CD8-positive, alpha-beta memory T cell (primary cell): ENCODE data around the gene NSG1. TPM values are rescaled to one million over a fixed set of nuclear protein-coding genes. Genes with fewer than 3 reads are reported as not detected.
"Not testable (repeated sequence)": the region's sequence is repeated elsewhere in the genome, so short reads cannot be mapped to it uniquely, and the experiment has no call there.

Source experiments
- CTCF ChIA-PET: fragments of 350-600 bp; sonication (Branson Sonifier 250); formaldehyde crosslinking; loops from one replicate; lab custom pipeline; 2021; ENCODE audit warnings: antibody characterized with exemption; lab: Charles Lee
- POLR2A ChIA-PET: fragments of 350-600 bp; sonication (Branson Sonifier 250); formaldehyde crosslinking; loops from one replicate; lab custom pipeline; 2021; ENCODE audit warnings: antibody characterized with exemption; lab: Charles Lee
- DNase-seq, 5 donors: peaks; one replicate each; pipeline versions ENCODE4 v3.0.0 to v3.0.0-alpha.2; 2020 to 2022; ENCODE audit warnings: mixed read lengths in 1 of 5
- H3K27ac ChIP-seq: one replicate; pipeline ENCODE4 v1.7.0; 2013; ENCODE audit warnings: low read depth, mild to moderate bottlenecking, low read length, moderate library complexity
- H3K27me3 ChIP-seq: 2 replicates; pipeline ENCODE4 v1.7.0; 2013; ENCODE audit warnings: low read length, mild to moderate bottlenecking; ENCODE audit not compliant: insufficient read depth, poor library complexity, severe bottlenecking
- H3K36me3 ChIP-seq: 2 replicates; pipeline ENCODE4 v1.7.0; 2013; ENCODE audit warnings: mild to moderate bottlenecking, low read length, moderate library complexity; ENCODE audit not compliant: insufficient read depth
- H3K4me1 ChIP-seq: 2 replicates; pipeline ENCODE4 v1.7.0; 2013; ENCODE audit warnings: mild to moderate bottlenecking, low read length, moderate library complexity; ENCODE audit not compliant: insufficient read depth
- H3K4me3 ChIP-seq: 2 replicates; pipeline ENCODE4 v1.7.0; 2013; ENCODE audit warnings: mild to moderate bottlenecking, low read length
- H3K9me3 ChIP-seq: 2 replicates; pipeline ENCODE4 v1.7.0; 2013; ENCODE audit warnings: mild to moderate bottlenecking, low read length
- H3K27ac Mint-ChIP-seq, 8 donors: one replicate each; pipeline ENCODE4 v1.8.0; 2020 to 2021; ENCODE audit warnings: mixed read lengths in 8 of 8, mild to moderate bottlenecking in 6 of 8, inconsistent platforms in 3 of 8, moderate library complexity in 3 of 8
- H3K27me3 Mint-ChIP-seq, 2 donors: one replicate each; pipeline ENCODE4 v1.8.0; 2020 to 2021; ENCODE audit warnings: mixed read lengths in 2 of 2, mild to moderate bottlenecking in 1 of 2, moderate library complexity in 1 of 2
- H3K36me3 Mint-ChIP-seq, 3 donors: one replicate each; pipeline ENCODE4 v1.8.0; 2020 to 2021; ENCODE audit warnings: mixed read lengths in 3 of 3, inconsistent platforms in 1 of 3, mild to moderate bottlenecking in 1 of 3
- H3K4me1 Mint-ChIP-seq, 3 donors: one replicate each; pipeline ENCODE4 v1.8.0; 2020 to 2021; ENCODE audit warnings: mixed read lengths in 3 of 3, inconsistent platforms in 1 of 3, mild to moderate bottlenecking in 1 of 3
- H3K4me3 Mint-ChIP-seq, 7 donors: one replicate each; pipeline ENCODE4 v1.8.0; 2020 to 2021; ENCODE audit warnings: mixed read lengths in 7 of 7, mild to moderate bottlenecking in 6 of 7, moderate library complexity in 4 of 7, inconsistent platforms in 2 of 7
- H3K9me3 Mint-ChIP-seq, 5 donors: one replicate each; pipeline ENCODE4 v1.8.0; 2020 to 2022; ENCODE audit warnings: mixed read lengths in 5 of 5, mild to moderate bottlenecking in 3 of 5, moderate library complexity in 2 of 5, inconsistent platforms in 1 of 5
- polyA plus RNA-seq: library from polyadenylated mRNA; unstranded; fragments of 300-500 nt; fragmentation: Illumina TruSeq; gene quantifications from one replicate; pipeline ENCODE4 v1.2.3, GENCODE V29; 2021
- total RNA-seq, 2 experiments: library from RNA; stranded (reverse); gene quantifications; one replicate each; pipeline ENCODE4 v1.2.3, GENCODE V29; 2021

The NSG1 gene
- total and polyA plus RNA-seq, 3 experiments from 2014 or later: 15.1 to 49.8 (median 16.3) TPM

- H3K4me3 Mint-ChIP-seq, H3K27ac ChIP-seq, H3K9me3 ChIP-seq, CTCF ChIA-PET, H3K27me3 ChIP-seq, POLR2A ChIA-PET, H3K27me3 Mint-ChIP-seq, H3K9me3 Mint-ChIP-seq, H3K4me3 ChIP-seq, DNase-seq: not testable (repeated sequence)
- H3K36me3 ChIP-seq: peaks cover 19% of the 10 kb centered on the region
- H3K4me1 ChIP-seq: peaks cover 16% of the 10 kb centered on the region
- Mint-ChIP-seq H3K36me3 (peaks cover 23 to 61% (median 39%) of the 10 kb centered on the region in 3 donors), H3K27ac (peak overlapping the region in 3 of 8 donors; percentile 2 to 92 (median 4)), H3K4me1 (peaks cover 49 to 62% (median 53%) of the 10 kb centered on the region in 3 donors)
These were observed 78.3 kb downstream of the NSG1 start for GRCh38 chr4:4465238-4465637.

Other genes starting within 250 kb of the NSG1 start
- gene OTOP1, start 160.2 kb upstream of the NSG1 start, total RNA-seq: not detected
- not detected for gene OTOP1, start 160.2 kb upstream of the NSG1 start, polyA plus RNA-seq
- 10 to 100 TPM; 24.1 to 26.6 TPM for gene TMEM128, start 138.9 kb upstream of the NSG1 start, total RNA-seq
- 46.4 TPM for gene TMEM128, start 138.9 kb upstream of the NSG1 start, polyA plus RNA-seq
- gene LYAR, start 96.9 kb upstream of the NSG1 start, total RNA-seq: 100 to 1,000 TPM in 1 of 2 experiments, 10 to 100 TPM in 1; 95.8 to 103 TPM
- gene LYAR, start 96.9 kb upstream of the NSG1 start, polyA plus RNA-seq: 187 TPM
- gene ZBTB49, start 96.9 kb upstream of the NSG1 start, total RNA-seq: 1 to 10 TPM; 7.9 to 8.7 TPM
- gene ZBTB49, start 96.9 kb upstream of the NSG1 start, polyA plus RNA-seq: 10.5 TPM
- 10 to 100 TPM; 25.2 to 27.1 TPM for gene STX18, start 154.9 kb downstream of the NSG1 start, total RNA-seq
- gene STX18, start 154.9 kb downstream of the NSG1 start, polyA plus RNA-seq: 24.7 TPM